ENCODE results near the gene FMN1.

FMN1 gene

DNA sequence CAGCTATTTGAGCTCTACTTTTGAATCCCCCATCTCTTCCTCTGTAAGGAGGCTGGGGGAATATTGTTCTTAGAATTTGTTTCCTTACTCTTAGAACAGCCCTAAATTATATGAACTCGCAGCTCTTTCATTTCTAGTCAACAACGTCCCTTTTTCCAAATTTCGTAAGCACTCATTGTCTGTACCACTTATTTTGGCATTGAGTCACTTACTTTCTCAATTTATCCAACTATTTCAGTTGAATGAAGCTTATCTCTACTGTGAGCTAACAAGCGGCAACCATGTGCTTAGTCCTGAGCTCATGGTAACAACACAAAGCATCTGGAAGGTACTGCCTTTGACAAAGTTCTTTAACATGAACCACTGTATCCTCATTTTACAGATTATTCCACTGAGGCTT, 285.6 kb downstream of the FMN1 start:
- DNase-seq = no peak

DNA sequence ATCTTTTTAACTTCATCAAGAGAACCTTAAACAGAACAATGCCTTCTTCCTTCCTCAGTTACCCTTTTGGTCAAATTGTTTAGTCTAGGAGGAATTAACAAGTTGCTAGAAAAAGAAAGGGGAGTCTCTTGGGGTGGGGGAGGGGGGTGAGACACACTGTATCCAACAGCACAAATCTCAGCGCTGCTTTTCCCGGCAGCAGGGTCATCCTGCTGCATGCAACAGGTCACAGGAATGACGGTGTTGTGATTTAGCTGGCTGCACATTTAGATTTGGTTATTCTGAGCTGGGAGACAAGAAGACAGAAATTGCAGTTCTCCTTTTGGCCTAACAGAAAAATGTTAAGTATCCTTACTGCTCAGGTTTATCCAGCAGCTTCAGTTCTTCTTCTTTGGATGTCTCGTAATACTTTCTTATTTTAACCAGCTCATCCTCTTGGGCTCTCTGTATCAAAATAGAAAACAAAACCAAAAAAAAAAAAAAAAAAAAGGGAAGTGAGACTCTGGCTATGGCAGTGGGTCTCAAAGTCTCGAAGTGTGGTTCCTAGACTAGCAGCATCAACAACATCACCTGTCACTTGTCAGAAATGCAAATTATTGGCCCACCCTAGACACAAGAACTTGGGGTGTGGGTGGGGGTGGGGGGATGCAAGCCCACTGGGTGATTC, 286.2 kb downstream of the FMN1 start:
- DNase-seq = no peak

DNA sequence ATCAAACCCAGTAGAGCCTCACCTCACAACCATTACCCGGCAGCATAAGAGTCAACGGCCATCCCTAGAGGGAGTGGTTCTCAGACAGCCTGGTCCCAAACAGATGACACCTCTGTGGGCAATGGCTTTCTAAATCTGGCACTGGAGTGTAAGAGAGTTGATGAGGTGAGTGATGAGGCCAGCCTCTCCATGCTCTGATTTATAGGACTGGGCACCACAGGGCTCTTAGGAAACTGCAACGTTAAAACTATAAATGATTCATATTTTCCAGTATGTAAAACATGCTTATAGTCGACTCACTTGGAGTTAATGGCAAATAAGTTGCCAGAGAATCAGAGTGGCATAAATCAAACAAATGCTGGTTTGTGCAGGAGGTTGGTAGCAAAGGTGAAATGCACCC, 289.0 kb downstream of the FMN1 start:
- no peak for DNase-seq

DNA sequence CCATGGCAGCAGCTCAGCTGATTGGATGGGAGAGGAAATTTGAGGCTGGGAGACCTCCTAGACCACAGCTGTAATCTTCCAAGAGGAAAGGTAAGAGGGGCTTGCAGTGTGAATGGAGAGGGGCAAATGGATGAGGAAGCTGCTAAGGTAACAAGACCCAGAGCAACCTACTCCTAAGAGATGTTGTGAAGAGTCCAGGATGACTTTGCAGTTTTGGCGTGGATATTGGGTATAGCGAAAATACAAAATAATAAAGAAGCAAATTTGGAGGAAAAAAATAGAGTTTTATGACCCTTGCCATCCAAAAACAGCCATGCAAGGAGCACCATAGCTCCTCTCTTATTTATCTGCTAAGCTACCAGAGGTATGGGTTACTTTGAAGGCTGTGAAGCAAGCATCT, 290.1 kb downstream of the FMN1 start:
- no peak for DNase-seq

DNA sequence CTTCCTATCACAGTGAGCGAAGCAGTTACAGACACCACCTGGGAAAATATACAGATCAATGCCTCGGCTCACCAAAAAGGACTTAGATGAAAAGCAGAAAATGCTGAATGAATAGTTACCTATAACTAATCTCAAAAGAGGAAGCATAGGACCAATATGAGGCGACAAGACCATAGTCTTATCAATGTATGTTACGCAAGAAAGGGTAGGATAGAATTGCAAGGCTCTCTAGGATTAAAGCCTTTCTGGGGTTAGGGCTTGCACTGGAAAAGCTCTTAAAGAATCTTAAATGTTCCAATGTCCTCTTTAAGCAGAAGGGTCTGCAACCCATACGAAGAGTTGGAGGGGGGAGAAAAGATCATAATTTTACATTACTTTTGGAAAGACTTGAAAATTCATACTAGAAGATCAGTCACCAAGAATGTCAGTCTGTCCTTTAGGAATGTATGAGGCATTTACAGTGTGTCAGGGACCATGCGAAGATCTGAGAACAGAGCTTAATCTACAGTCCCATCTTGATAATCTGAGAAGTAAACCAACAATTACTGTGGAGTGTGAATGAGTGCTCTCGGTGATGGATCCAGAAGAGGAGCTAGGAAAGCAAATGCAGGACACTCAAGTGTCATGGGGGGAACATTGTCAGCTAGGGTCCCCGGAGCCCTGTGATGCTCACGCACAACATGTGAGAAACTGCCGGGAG, 290.8 kb downstream of the FMN1 start:
- no peak for DNase-seq

DNA sequence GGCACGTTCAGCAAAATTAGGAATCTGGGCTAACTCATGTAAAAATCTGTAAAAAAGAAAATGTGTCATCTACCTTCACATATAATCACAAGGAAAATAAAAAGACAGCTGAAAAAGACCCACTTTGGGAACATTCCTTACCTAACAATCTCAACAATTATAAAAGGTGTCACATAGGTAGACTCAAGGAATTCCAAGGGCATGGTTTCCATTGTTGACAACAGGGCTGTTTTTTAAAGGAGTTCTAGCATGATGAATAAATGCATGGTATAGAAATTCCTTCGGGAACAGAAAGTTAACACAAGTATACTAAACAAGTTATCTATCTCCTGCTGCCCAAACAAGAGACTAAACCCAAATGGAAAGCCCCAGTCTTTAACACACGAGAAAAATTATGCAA, 292.5 kb downstream of the FMN1 start:
- no peak for DNase-seq

DNA sequence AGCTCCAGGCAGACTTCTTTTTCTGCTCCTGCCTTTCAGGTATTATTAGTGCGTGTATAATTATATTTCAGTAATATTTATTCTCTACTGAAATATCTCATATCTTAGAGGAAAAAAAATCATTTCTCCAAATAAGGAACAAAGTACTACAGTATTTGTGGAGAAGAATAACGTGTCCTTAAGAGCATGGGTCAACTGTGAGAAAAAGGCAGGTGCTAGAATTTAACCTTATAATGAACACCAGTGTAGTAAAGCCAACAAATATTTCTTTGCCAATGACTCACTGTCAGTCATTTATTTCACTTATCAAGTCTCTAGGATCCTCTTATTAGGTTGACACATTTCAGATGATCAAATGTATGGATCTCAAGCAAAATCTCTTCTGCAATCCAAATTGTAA, 293.3 kb downstream of the FMN1 start:
- DNase-seq = no peak

DNA sequence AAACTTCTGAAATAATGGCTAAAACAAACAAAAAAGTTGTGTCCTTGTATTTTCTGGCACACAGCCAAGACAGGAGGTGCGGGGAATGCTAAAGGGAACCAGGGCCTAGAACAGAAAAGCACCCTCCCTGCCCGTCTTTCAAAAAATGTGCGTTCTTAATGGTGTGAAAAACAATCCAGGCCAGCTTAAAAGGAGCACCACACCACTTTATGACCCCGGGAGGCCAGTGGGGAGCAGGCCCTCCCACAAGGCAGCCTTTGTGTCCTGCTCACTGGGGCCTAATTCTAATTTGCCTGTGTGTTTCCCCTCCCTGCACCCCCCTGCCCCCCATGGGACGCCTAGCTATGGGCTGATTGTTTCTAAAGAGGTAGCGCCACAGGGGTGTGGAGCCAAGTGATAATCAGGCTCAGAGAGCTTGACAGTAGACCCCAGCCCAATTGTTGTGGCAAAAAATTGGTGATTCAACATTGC, 295.4 kb downstream of the FMN1 start:
- DNase-seq = no peak

DNA sequence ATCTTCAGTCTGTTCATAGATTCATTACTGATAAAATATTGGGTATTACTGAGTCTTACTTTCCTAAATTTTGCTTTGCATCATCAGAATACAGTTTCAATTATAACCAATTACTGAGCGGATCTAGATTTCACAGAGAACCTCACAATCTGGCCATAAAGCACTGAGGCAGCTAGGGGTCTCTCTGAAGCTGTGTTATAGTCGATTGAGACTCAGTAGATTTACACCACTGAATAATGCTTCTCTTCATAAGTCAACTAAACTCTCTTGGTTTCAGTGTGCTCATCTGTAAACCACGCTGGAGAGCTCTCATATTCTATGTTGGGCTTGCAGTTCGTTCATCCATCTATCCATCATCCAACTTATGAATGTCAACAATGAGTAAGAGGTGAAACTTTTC, 296.1 kb downstream of the FMN1 start:
- DNase-seq = no peak

DNA sequence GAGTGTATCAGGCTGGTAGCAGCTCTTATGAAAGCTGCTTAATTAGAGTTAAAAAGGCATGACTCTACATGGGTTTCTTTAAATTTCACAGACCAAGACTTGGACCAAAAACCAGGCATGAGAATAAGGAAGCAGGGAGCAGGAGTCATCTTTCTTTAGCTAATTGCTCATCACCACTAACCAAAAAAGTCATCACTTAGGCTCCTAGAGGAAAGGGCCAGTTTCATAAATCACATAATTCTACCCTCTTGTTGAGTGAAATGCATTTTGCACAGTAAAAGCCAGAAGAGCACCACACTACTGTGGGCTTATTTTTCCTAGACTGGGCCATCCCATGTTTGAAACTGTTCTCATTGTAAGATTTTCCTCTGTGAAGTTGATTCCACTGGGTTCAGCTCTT, 301.1 kb downstream of the FMN1 start:
- DNase-seq = no peak

DNA sequence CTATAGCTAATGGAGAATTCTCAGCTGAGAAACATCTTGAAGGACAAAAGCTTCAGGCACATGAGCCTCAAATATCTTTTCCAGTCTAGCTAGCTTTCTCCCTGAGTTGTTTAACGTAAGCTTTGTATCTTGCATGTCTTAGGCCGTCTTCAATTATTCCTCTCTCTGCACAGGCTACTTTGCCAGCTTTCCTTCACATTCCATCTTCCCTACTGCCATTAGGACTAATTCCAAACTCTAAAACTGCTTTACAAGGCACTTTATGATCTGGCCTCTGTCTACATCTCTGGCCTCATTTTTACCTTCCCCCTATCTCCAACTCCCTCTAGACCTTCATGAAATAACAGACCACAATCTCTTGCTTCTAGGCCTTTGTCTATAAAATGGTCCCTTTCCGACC, 305.3 kb downstream of the FMN1 start:
- DNase-seq = no peak

DNA sequence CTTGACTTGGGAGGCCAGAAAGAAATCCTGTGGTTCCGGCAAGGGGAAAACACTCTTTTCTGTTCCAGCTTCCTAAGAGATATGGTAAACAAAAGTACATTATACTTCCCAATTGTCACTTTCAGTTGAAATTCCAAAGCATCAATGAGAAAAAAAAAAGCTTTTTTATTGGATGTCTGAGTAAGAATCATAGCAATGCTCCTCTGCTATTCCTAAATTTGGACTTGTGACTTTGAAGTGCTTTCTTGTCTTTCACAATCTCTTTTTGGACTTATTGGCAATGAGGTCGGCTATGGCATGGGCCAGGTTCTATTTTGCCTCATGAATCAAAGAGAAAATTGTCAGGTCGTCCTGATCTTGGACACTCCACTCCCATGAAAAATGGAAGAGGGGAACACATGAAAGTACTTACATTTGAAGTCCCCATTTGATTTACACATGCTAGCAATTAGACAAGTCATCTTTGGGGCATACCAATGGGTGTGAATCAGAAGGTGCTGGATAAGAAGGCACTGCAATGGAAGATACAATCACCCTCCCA, 306.2 kb downstream of the FMN1 start:
- no peak for DNase-seq

DNA sequence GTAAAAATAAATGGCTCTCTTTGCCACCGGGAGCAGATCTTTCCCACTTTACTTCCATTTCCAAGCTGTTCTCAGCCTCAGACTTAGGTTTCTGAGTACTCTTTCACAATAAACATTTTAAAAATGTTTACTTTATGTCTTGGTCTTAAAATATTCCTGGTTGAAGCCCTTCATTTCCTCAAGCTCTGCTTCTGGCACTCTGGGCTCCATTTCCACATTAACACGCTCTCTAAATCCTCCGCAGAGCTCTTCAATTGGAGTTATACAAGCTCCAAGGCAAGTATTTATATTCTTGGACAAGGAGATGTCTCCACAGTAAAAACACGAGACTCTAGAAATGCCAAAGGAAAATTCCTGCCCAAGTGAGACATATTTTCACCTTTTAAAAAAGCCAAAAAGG, 307.4 kb downstream of the FMN1 start:
- no peak for DNase-seq

DNA sequence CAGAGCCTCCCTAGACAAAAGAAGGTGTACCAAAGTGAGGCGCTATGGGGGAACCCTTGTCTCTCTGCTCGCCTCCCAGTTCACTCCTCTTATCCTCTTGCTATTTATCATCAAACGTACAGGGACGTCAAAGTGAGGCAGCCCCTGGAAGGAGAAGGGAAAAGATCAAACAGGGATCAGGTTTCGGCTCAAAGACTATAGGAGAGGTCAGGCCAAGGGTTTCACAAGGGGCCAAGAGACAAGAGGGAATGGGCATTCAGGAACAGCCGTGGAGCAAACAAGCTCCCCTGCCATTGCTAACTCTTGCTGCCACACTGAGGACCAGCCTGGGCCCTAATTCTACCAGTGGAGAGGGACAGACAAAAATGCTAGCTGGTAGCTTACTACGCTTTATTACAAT, 308.1 kb downstream of the FMN1 start:
- no peak for DNase-seq

DNA sequence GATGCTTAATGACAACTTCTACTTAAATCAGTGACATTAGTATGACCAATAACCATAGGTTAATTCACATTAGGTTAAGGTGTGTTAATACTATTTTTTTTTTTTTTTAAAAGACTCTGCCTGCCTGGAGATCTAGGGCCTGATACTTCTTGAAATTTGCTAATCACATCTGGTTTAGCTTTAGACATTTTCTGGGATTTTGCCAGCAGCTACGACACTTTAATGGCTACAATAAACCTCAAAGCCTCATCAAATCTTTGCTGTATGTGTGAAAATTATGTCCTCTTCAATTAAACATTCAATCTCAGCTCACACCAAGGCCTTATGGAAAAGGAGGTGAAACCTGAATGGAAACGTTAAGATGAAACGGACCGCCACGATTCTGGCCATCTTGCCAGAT, 308.8 kb downstream of the FMN1 start:
- no peak for DNase-seq

DNA sequence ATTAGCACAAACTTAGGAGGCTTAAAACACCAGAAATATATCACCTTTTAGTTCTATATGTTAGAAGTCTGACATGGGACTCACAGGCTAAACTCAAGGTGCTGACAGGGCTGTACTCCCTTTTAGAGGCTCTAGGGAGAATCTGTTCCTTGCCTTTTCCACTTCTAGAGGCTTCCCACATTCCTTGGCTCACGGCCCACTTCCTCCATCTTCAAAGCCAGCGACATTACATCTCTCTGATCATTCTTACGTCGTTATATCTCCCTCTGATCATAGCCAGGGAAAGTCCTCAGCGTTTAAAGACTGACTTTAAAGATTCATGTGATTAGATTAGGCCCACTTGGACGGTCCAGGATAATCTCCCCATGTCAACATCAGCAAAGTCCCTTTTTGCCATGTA, 310.4 kb downstream of the FMN1 start:
- no peak for DNase-seq

DNA sequence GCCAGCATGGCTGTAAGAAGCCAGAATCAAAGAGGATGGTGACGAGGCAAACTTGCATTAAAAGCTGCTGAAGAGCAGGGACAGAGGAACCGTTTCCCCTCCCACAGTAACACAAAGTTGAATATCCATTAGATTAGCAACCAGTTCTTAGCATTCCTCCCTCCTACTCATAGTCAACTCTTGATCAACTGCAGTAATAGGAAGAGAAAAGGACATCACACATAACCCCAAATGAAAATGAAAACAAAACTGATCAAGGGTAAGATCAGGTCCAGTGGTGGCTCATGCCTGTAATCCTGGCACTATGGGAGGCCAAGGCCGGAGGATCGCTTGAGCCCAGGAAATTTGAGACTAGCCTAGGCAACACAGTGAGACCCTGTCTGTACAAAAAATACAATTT, 311.6 kb downstream of the FMN1 start:
- DNase-seq = no peak

DNA sequence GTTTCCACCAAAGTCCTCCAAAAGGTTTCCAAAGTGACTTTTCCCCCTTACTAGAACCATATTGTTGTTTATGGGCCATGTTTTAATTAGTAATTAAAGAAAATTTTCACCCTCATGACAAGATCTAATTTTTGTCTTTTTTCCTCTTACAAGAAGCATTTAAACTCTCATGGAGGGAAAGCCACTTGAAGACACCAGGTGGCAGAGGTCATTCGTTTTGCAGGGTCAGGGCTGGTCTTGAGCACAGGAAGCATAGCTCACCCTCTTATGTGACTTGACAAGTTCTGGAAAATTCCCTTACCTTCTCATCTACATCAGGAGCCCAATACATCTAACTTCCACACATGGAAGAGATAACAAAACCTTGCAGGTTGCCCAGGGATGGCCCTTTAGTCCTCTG, 313.0 kb downstream of the FMN1 start:
- no peak for DNase-seq

DNA sequence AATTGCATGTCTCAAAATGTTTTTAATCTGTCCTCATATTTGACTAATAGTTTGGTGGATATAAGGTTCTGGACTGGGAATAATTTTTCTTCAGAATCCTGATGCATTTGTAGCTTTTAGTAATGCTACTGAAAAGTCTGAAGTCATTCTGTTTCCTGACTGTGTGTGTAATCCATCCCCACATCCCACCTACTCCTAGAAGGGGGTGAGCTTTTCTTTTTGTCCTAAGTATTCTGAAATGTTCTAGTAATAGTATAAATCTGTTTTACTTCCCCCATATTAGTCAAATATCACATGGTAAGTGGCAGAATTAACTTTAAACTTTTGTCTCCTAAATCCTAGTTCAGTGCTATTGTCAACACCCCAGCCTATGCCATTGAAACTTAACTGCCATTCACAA, 313.9 kb downstream of the FMN1 start:
- DNase-seq = no peak

DNA sequence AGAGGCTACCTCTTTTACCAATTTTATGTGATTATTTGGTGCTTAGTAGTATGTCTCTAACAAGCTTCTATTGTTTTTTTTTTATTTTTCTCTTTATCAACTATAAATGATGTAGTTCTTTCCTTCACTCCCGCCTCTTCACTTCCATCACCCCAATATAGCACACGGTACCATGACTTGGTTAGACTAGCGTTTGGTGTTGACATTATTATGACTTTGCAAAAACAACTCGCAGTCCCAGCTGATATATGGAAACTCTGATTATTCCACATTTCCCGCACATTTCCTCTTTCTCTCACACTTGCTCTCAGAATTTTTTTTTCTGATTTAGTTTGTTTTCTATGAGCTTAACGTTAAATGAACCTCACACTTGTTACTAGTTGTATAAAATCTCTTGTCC, 314.5 kb downstream of the FMN1 start:
- no peak for DNase-seq

DNA sequence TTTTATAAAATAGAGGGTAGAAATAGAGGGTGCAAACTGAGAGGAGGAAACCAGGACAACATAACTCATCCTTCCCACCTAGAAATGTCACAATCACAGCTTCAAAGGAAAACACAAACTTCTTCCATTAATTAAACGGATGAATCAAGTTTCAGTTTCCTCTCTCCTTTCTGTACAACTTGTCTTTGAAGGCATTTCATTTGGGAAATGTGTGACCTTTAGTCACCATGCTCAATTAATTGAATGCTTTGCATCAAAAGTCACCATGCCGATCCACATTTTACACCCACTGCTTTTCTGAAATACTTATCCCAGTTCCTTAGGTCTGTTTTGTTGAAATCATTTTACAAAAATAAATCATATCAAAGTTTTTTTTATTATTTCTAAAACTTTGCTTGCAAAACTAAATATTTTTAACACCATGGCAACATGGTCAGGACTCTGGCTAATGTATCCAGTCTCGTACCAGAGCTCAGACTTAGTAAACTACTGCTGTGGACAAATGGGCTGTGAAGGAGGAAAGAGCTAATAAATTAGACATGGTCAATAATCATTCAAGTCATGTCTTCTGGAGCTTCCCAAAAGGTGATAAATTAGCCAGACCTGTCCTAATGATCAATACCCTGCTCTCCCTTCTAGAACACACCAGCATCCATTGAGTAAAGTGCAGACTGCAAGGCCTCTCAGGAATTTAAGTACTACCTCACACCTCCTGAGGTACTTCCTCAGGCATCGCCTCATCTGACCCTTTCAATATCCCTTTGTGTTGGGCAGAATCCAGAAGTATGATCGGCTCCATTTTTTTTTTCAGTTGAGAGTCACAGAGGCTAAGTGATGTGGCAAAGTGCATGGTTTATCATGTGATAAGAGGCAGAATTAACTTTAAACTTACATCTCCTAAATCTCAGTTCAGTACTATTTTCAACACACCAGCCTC, 315.4 kb downstream of the FMN1 start:
- no peak for DNase-seq

DNA sequence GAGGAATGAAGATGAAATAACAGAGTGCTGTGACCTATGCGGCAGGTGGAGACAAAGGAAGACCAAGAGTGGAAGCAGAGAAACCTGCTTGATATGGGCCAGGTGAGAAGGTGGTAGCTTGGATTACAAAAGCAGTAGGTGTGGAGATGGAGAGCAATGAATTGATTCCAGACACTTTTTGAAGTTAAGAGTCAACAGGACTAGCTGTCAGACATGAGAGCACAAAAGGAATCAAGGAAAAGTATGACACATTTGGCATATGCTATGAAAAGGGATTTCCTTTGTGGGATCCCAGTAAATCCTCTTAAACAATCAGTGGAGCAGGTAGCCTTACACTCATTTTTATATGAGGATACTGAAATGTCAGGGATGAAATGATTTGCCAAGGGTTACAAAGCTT, 316.2 kb downstream of the FMN1 start:
- DNase-seq = no peak

DNA sequence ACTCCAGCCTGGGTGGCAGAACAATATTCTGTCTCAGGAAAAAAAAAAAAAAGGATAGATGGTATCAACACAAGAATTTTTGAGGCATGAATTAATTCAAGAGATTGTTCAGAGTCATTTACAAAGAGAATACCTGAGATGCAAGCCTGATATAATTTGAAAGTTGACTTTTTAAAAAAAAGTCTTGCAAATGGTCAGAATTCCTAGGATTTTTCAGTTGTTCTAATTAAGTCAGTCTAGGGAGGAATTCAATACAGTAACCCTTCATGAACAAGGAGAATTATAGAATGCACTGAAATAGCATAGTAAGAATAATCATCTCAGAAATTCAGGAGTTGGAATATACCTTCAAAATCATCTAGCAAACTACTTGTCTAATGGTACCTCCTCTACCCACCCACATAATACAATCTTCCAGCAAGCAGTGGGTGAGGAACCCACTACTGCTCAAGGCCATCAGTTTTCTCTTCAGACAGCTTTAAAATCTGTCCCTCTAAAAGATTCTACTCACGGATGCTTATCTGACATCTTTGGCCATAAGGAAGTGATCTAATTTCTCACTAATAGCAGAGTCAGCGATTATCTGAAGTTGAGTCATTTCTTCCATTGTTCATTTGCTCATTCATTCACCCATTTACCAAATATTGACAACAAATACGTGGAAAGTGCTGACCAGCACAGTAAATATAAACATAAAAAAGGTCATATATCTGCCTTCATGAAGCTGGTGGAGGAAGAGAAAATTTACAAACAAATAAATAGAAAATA, 317.1 kb downstream of the FMN1 start:
- no peak for DNase-seq
